ENCODE data around the gene RB1.

GRCh38 chr13:48380581-48380980 lies 77.0 kb downstream of the RB1 start:
- no peak for TF ChIP-seq CTCF (IDR thresholded peaks at IDR 0.05)
- TF ChIP-seq POLR2A (IDR thresholded peaks at IDR 0.05): no peak
